Limb (tissue), 2 donors: ENCODE data around the gene GAD2.

ENCODE experiments used
- DNase-seq, 2 donors: peaks; one replicate each; pipeline ENCODE4 v3.0.0-alpha.2; 2016; ENCODE audit errors: extremely low spot score in 2 of 2

GAD2 gene

GRCh38 chr10:26221541-26221940 is 5.0 kb downstream of the GAD2 start:
- no peak for DNase-seq

DNA sequence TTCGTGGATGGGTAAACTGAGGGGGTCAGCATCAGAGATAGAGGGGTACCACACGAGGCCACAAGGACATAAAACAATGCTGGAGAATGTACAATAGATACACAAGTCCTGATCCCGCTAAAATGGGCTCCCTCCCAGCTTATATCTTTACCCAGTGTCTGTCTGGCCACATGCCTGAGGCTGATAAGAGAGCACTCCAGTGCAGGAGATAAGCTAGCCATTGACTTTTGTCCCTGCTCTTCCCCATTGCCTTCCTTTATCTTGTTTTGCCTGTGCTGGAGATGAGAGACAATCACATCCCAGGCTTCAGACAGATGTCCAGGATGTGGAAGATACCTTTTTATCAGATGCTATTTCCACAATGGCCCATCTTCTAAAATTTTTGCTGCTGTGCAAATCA is 6.0 kb downstream of the GAD2 start:
- DNase-seq: no peak

DNA sequence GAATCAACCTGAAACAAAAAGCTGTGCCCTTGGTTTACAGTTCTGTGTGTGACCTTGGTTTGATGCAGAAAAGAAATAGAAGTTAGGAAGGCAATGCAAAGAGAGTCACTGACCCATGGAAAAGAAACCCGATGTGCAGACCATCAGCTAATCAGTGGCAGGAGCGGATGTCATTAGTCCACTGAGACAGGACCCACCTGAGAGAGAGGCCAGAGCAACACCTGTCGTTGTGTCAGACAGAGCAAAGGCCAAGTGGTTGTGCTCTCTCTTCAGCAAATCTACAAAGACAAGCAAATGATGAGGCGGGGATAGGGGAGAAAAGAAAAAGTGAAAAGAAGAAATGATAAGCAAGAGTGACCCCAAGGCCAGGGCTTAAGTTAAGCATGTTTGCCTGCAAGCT is 8.7 kb downstream of the GAD2 start:
- DNase-seq: no peak

GRCh38 chr10:26227786-26228185 is 11.2 kb downstream of the GAD2 start:
- no peak for DNase-seq

DNA sequence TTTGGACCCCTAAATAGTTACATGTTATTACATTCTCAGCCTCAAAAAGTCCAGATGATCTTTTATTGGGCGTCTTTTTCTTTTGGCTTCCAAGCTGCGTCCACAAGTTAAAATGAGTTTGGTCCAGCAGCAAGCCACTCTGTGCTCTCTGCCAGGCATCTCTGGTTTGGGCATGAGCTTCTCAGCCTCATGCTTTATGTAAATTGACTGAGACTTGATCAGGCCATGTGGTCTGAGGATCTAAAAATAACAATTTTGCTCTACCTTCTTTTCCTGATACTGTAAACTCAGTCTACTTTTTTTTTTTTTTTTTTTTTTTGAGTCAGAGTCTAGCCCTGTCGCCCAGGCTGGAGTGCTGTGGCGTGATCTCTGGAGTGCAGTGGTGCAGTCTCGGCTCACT is 15.6 kb downstream of the GAD2 start:
- DNase-seq: no peak

DNA sequence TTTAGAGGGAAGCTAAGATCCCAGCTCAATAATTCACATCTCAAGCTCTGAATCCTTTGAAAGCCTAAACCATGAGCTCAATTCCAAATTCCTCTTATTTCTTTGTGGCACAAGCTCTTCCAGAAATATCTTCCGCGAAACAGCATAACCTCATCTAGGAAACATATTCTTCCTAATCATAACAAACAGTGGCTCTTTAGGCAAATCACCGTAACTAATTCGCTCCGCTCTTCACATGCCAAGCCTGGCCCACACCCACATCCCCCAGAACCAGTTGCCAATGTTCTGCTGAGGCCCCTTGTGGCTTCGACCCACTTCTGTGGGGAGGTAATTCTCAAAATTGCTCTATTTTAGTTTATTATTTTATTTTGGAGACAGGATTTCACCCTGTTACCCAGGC is 19.2 kb downstream of the GAD2 start:
- no peak for DNase-seq

- DNase-seq: no peak
These were observed 21.8 kb downstream of the GAD2 start for GRCh38 chr10:26238378-26238777.

DNA sequence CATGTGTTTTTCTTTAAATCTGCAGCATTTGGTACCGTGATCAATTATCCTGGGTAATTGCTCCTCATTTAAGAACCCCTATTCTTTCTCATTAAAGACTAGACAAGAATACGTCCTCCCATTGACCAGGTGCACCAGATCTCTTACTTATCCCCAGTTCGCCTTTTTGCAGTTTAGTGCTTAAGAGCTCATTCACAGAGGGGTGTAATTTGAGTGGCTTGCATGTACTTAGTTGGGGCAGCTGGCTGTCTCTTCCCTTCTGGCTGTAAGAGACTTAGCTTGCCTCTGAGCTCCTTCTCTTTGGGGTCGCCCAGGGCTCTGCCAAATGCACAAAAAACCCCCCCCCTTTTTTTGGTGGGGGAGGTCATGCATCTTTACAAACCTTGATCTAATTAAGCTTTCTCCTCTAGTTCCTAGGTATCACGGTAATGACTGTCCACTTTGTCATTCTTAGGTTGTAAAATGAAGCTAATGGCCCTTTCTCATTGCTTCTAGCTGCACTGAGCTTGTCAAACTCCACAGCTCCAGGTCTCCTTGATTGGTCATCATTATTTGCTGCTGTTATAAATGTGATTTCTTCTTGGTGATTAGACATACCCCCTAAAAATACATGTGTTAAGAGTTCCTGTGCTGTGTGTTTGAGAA is 26.3 kb downstream of the GAD2 start:
- no peak for DNase-seq

DNA sequence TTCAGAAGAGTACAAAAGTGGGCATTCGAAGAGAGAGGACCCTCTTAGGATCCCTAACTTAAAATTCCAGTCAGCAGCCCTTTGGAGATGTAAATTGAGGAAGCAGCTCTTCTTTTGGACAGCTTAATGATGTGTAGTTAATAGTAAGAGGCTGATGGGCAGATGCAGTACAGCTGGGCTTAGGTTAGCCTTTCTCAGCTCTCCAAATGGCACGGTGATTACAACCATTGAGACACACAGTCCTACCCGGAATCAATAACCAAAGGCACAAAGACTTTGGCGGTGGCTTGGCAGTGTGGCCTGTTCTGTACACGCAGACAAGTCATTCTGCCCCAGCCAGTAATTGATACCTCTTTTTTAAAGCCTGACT is 26.8 kb downstream of the GAD2 start:
- DNase-seq: no peak

DNA sequence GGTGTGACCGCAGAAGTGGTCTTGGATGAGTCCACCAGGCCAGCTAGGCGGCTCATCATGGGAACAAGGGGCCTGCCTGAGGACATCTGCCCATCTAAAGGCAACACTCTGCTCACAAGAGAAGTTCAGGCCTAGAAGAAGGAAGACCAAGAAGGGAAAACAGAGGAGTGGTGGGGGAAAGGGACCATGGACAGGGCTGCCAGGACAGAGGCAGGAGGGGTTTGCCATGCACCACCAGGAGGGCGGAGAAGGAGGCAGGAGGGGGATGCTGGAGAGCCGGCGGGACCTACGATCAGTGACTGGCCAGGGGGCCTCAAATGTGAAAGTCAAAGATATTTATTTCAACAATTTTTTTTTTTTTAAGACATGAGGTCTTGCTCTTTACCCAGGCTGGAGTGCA is 33.1 kb downstream of the GAD2 start:
- no peak for DNase-seq

DNA sequence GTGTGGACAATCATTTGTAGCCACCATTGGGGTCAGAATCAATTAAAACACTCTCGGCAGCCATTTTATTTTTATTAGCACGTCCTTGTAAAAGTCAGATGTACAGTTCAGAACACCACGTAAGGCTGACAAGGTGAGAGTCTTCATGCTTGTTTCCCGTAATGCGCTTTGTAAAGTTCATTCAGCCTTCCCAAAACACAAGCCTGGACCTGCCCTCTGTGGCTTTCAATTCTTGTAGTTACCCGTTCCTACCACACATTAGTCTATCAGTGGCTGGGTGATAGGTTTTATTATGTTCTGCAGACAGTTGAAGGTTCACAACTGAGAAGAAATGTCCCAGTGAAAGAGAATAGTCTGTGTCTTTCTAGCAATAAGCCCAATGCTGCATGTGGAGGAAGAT is 35.4 kb downstream of the GAD2 start:
- no peak for DNase-seq

DNA sequence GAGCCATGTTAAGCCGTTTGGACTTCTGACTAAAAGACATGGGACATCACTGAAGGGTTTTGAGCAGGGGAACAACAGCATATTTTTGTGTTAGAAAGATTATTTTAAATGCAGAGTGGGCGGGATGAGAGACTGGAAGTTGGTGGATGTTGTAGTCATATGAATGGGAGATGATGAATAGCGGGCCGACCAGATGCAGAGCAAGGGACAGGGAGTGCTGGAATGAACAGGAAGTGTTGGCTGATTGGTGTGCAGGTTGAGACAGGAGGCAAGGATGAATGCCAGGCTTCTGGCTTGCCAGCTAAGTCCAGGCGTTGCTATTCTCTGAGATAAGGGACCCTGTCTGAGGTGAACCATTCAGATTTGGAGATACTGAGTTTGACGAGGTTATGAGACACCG is 38.0 kb downstream of the GAD2 start:
- DNase-seq: no peak

DNA sequence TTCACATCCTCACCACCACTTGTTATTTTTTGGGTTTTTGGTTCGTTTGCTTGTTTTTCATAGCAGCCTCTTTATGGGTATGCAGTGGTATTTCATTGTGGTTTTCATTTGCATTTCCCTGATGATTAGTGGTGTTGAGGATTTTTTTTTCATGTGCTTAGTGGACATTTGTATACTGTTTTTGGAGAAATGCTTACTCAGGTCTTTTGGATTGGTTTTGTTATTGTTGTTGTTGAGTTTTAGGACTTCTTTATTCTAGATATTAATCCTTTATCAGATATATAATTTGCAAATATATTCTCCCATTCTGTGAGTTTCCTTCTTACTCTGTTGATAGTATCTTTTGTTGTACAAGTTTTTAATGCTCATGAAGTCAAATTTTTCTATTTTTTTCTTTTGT is 42.8 kb downstream of the GAD2 start:
- no peak for DNase-seq

DNA sequence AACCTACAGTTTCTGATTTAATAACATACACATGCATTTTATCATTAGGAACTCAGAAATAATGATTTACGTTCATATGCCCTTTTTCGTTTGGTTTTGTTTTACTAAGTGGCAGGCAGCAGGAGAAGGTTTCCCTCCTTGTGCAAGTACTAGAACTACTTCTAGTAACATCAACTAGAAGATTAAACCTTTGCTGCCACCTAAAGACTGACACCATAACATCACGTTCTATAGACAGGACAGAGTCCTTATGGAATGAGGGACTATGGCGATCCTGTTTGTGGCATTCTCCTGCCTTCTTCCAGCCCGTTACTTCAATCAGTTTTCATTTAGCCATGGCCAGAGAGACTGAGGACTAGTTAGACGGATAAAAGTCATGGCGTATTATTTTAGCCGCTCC is 53.2 kb downstream of the GAD2 start:
- DNase-seq: peak in 1 of 2 donors; percentile 59

- no peak for DNase-seq
These were observed 57.8 kb downstream of the GAD2 start for GRCh38 chr10:26274391-26274790.

- DNase-seq: no peak
These were observed 61.7 kb downstream of the GAD2 start for GRCh38 chr10:26278295-26278694.

GRCh38 chr10:26290236-26290635 is 73.7 kb downstream of the GAD2 start:
- no peak for DNase-seq

GRCh38 chr10:26291721-26292480 is 75.3 kb downstream of the GAD2 start:
- no peak for DNase-seq

- no peak for DNase-seq
These were observed 79.8 kb downstream of the GAD2 start for GRCh38 chr10:26296360-26296759.

DNA sequence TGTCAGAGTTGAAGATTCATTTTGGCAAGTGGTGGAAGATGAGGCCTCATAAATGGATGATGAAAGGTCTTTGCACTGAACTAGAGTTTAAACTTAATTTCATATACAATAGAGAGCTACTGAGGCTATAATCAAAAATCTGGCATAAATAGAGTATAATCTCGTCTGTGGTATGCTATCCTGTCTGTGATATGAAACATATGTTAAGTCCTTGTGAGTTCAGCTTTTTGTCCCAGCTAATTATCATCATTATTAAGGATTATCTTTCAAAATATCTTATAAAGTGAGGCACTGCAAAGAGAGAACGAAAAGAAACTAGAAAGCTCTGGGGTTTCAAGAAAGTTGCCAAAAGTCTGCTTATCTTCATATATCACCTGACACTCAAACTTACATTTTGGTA is 83.4 kb downstream of the GAD2 start:
- no peak for DNase-seq

DNA sequence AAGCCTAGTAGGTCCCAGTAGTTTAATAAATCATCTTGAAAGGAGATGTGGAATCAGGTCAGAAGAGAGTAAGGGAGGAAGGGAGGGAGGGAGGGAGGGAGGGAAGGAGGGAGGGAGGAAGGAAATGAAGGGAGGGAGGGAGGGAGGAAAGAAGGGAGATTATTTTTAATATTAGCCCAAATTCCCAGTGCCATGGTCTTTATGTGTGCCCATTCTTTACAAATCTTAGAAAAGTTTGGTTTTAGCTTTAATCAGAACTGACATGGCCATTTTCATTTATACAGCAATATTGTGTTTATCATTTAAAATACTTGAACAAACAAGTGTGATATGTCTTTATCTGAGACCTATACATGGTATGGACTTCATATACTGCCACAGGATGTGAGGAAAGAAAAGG is 86.8 kb downstream of the GAD2 start:
- no peak for DNase-seq

DNA sequence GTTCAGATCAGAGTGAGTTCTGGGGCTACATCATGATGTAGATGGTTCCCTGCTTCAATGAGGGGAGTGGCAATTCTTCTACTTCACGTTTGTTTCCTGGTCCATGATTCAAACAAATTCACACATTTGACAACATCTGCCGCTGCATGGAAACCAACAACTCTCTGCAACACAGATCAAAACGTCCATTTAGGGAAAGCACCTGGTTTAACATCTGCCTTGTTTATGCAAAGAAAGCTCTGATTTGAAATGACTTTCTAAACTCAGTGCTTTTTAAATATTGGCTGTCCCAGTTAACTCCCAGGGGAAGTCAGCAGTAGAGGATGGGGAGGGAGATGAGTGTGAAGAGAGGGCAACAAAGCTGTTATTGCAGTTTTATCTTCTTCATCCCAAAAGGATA is 93.8 kb downstream of the GAD2 start:
- no peak for DNase-seq

DNA sequence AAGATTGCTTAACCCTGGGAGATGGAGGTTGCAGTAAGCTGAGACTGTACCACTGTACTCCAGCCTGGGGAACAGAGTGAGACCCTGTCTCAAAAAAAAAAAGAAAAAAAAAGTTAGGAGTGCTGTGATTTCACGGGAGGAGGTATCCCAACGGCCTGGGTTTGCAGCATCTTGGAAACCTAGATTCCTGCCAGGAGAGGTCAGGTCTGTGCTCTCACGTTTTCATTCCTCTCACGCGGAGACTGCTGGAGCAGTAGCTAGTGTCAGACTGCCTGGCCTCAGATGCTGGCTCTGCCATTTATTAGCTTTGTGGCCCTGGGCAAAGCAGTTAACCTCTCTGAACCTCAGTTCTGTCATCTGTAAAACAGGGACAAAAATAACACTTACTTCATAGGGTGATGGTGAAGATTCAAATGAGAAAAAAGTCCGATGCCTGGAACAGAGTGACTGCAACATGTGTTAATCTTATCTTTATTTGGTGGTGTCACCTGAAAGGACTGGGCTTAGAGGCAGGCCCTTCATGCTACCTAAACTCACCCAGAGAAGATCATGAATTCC is 94.9 kb downstream of the GAD2 start:
- no peak for DNase-seq
